ENCODE results near the gene SLC47A1.

The SLC47A1 gene

DNA sequence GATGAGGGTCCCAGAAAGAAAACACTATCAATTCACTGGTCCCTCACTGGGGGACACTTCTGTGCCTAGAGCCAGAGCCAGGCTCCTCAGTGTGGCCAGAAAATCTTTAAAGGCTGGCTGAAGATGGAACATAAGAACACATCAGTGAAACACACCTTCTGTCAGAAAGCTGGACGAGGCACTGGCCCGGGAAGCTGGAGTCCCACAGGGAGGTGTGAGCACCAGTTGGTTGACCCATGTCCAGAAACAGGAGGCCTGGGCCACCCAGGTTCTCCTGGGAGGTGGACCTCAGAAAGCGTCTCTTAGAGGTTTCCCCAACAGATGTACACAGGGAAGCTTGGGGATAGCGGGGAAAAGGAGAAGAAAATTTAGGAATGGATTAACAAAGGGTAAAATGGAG, 58.7 kb downstream of the SLC47A1 start:
- H3K4me3 ChIP-seq (ENCODE audit: low read depth, low read length), result no peak overlapping the region
- in situ Hi-C loops (cut with HindIII; ENCODE audit: low sequenced_read_pairs), result loop anchor here (5.0 kb wide), 1 partner anchor 75 kb away; no protein-coding TSS in a partner anchor
- DNase-seq (ENCODE audit: low read depth), result no peak
- TF ChIP-seq, protein P1, sequence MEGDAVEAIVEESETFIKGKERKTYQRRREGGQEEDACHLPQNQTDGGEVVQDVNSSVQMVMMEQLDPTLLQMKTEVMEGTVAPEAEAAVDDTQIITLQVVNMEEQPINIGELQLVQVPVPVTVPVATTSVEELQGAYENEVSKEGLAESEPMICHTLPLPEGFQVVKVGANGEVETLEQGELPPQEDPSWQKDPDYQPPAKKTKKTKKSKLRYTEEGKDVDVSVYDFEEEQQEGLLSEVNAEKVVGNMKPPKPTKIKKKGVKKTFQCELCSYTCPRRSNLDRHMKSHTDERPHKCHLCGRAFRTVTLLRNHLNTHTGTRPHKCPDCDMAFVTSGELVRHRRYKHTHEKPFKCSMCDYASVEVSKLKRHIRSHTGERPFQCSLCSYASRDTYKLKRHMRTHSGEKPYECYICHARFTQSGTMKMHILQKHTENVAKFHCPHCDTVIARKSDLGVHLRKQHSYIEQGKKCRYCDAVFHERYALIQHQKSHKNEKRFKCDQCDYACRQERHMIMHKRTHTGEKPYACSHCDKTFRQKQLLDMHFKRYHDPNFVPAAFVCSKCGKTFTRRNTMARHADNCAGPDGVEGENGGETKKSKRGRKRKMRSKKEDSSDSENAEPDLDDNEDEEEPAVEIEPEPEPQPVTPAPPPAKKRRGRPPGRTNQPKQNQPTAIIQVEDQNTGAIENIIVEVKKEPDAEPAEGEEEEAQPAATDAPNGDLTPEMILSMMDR (IDR thresholded peaks at IDR 0.05; ENCODE audit: low read depth, low read length, missing control alignments), result no peak

DNA sequence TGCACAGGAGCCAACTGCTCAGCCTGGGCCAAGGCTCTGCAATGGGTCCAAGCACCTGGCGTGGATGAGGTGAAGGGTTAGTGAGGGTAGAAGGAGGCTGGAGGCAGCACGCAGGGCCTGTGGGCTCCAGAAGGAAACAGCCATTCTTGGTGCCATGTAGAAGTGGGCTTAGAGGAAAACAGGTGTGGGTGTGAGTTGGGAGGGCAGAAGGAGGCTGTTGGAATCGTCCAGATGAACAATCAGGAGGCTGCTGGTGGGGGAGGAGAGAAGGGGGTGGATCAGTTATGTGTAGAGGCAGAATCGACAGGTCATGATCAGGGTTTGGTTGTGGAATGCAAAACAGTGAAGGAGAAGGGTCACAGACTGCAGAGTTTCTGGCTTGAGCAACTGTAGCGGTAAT, 63.2 kb downstream of the SLC47A1 start:
- DNase-seq (ENCODE audit: low read depth), result no peak
- TF ChIP-seq, protein P1 (IDR thresholded peaks at IDR 0.05; ENCODE audit: low read depth, low read length, missing control alignments), result no peak
- H3K4me3 ChIP-seq (ENCODE audit: low read depth, low read length), result no peak overlapping the region
- in situ Hi-C loops (cut with HindIII; ENCODE audit: low sequenced_read_pairs), result no loop called here

DNA sequence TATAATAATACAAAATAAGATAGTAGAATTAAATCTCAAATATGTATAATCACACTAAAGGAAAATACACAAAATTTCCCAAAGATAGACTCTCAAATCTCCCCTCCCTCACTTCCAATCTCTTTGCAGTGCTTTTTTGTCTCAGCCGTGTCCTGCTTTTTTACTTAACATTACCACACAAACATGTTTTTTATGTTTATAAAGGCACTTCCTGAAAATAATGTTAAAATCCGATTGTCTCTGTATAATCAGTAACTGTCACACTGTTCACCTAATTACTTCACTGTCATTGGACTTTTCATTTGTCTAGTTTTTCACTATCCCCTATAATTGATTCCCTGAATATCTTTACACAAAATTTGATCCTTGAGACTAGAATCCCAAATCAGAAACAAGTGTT, 76.7 kb downstream of the SLC47A1 start:
- TF ChIP-seq, protein P1 (IDR thresholded peaks at IDR 0.05; ENCODE audit: low read depth, low read length, missing control alignments), result no peak
- no peak for DNase-seq (ENCODE audit: low read depth)
- in situ Hi-C loops (cut with HindIII; ENCODE audit: low sequenced_read_pairs), result no loop called here

DNA sequence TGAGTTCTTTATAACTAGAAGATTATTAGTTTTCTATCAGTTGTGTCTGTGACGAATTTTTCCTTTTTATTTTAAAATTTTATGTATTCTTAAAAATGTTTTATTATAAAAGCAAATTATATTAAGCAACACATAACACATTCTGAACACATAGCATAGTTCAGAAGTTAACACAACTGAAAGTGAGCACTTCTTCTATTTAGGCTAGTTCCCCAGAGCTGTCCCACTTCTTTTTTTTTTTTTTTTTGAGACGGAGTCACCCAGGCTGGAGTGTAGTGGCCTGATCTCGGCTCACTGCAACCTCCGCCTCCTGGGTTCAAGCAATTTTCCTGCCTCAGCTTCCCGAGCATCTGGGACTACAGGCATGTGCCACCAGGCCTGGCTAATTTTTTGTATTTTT, 77.2 kb downstream of the SLC47A1 start:
- TF ChIP-seq, protein P1 (IDR thresholded peaks at IDR 0.05; ENCODE audit: low read depth, low read length, missing control alignments), result no peak
- DNase-seq (ENCODE audit: low read depth), result no peak
- no peak overlapping the region for H3K4me3 ChIP-seq (ENCODE audit: low read depth, low read length)
- in situ Hi-C loops (cut with HindIII; ENCODE audit: low sequenced_read_pairs), result no loop called here

More for the DNA sequence above, 76.7 kb downstream of the SLC47A1 start:
- H3K4me3 ChIP-seq (ENCODE audit: low read depth, low read length), result no peak overlapping the region

DNA sequence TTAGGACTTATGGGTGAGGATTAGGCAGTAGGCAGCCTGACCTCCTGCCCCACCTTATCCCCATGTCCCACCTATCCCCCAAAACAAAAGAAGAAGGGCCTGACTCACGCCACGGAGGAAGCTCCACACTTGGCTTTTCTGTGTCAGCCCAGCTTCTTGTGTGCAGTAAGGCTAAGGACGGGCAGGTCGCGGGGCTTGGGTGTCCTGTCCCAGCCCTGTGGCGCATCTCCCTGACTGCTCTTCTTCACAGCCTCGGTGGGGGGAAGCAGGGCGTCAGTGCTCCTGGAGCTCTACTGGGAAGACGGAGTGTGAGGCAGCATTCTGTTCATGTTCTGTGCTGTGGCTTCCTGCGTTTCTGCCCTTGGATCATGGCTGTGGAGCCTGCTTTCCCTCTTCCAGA, 80.3 kb downstream of the SLC47A1 start:
- DNase-seq (ENCODE audit: low read depth), result no peak
- no peak overlapping the region for H3K4me3 ChIP-seq (ENCODE audit: low read depth, low read length)
- TF ChIP-seq, protein P1 (IDR thresholded peaks at IDR 0.05; ENCODE audit: low read depth, low read length, missing control alignments), result no peak
- in situ Hi-C loops (cut with HindIII; ENCODE audit: low sequenced_read_pairs), result no loop called here

DNA sequence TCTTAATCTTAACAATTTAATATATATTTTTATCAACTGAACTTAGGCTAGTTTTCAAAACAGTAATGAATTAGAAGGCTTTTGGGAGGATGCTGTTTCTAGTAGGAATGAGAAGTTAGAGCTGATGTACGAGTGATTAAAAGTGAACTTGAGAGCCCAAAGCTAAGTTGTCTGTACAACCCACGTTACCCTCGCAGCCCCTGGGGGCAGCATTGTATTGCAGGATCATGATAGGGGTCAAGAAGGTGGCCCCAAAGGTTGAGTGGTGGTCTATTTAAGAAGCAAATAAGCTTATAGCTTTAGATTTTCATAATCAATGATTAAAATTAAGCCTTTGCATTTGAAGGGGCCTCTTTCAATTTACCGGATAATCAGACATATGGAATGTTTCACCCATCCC, 81.2 kb downstream of the SLC47A1 start:
- H3K4me3 ChIP-seq (ENCODE audit: low read depth, low read length), result no peak overlapping the region
- no peak for DNase-seq (ENCODE audit: low read depth)
- in situ Hi-C loops (cut with HindIII; ENCODE audit: low sequenced_read_pairs), result loop anchor here (5.0 kb wide), 1 partner anchor 33 kb away; no protein-coding TSS in a partner anchor
- TF ChIP-seq, protein P1 (IDR thresholded peaks at IDR 0.05; ENCODE audit: low read depth, low read length, missing control alignments), result no peak

DNA sequence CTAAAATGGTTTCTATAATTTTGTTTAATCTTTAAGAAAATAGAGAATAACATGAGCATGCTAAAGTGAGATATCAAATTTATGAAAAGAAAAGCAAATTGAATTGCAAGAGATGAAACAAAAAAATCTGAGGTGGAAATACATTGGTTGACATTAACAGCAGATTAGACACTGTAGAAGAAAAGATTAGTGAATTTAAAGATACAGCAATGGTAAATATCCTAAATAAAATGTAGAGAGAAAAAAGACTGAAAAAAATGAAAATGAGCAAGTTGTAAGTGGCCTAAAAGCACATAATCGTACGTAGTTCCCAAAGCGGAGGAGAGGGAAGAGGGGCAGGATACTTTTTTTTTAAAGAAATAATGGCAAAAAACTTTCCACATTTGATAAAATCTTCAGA, 84.4 kb downstream of the SLC47A1 start:
- no peak for DNase-seq (ENCODE audit: low read depth)
- TF ChIP-seq, protein P1 (IDR thresholded peaks at IDR 0.05; ENCODE audit: low read depth, low read length, missing control alignments), result no peak
- in situ Hi-C loops (cut with HindIII; ENCODE audit: low sequenced_read_pairs), result loop anchor here (5.0 kb wide), 1 partner anchor 36 kb away; no protein-coding TSS in a partner anchor
- no peak overlapping the region for H3K4me3 ChIP-seq (ENCODE audit: low read depth, low read length)
